T-helper 1 cell treated with Interleukin-12 subunit alpha and Interleukin-12 subunit beta and Interleukin-4 antibody, amounts not matched to agents 30 μg/mL and 1 μg/mL, for 36 hours (primary cell): ENCODE data around the gene TMEM235.
"Not testable (repeated sequence)": the region's sequence is repeated elsewhere in the genome, so short reads cannot be mapped to it uniquely, and the experiment has no call there.

Experiments used
- H3K27ac Mint-ChIP-seq: one replicate; pipeline ENCODE4 v1.8.0; 2021; ENCODE audit warnings: mild to moderate bottlenecking, mixed read lengths
- H3K27me3 Mint-ChIP-seq: one replicate; pipeline ENCODE4 v1.8.0; 2021; ENCODE audit warnings: low read depth, mixed read lengths
- H3K36me3 Mint-ChIP-seq: one replicate; pipeline ENCODE4 v1.8.0; 2021; ENCODE audit warnings: low read depth, mixed read lengths
- H3K4me1 Mint-ChIP-seq: one replicate; pipeline ENCODE4 v1.8.0; 2021; ENCODE audit warnings: low read depth, mixed read lengths
- H3K4me3 Mint-ChIP-seq: one replicate; pipeline ENCODE4 v1.8.0; 2021; ENCODE audit warnings: mild to moderate bottlenecking, moderate library complexity, mixed read lengths
- H3K9me3 Mint-ChIP-seq: one replicate; pipeline ENCODE4 v1.8.0; 2021; ENCODE audit warnings: mixed read lengths

The TMEM235 gene

GRCh38 chr17:78227455-78227916 lies 3.9 kb upstream of the TMEM235 start:
- Mint-ChIP-seq H3K9me3 (no peaks in the 10 kb centered on the region), H3K27ac (no peak overlapping the region), H3K36me3 (peaks cover 21% of the 10 kb centered on the region), H3K4me1 (peaks cover 6% of the 10 kb centered on the region), H3K4me3 (no peak overlapping the region), H3K27me3 (peaks cover 38% of the 10 kb centered on the region)

- Mint-ChIP-seq H3K36me3 (peaks cover 18% of the 10 kb centered on the region), H3K4me1 (peaks cover 10% of the 10 kb centered on the region), H3K27ac (no peak overlapping the region), H3K27me3 (peaks cover 44% of the 10 kb centered on the region), H3K9me3 (no peaks in the 10 kb centered on the region), H3K4me3 (no peak overlapping the region)
Measured at GRCh38 chr17:78228176-78228575, 3.3 kb upstream of the TMEM235 start.

- Mint-ChIP-seq H3K36me3 (peaks cover 3% of the 10 kb centered on the region), H3K9me3 (no peaks in the 10 kb centered on the region), H3K27me3 (peaks cover 50% of the 10 kb centered on the region), H3K4me3 (no peak overlapping the region), H3K4me1 (peaks cover 10% of the 10 kb centered on the region), H3K27ac (no peak overlapping the region)
Measured at GRCh38 chr17:78230252-78230962, 1.0 kb upstream of the TMEM235 start.

GRCh38 chr17:78231991-78232858 lies 794 bp downstream of the TMEM235 start:
- Mint-ChIP-seq H3K4me3 (no peak overlapping the region), H3K27ac (no peak overlapping the region), H3K9me3 (no peaks in the 10 kb centered on the region), H3K4me1 (peaks cover 4% of the 10 kb centered on the region), H3K27me3 (peaks cover 50% of the 10 kb centered on the region), H3K36me3 (no peaks in the 10 kb centered on the region)

GRCh38 chr17:78232859-78233173 lies 1.4 kb downstream of the TMEM235 start:
- H3K4me1 Mint-ChIP-seq, result peaks cover 4% of the 10 kb centered on the region
- H3K27ac Mint-ChIP-seq, result no peak overlapping the region
- no peaks in the 10 kb centered on the region for H3K36me3 Mint-ChIP-seq
- H3K4me3 Mint-ChIP-seq, result no peak overlapping the region
- peaks cover 45% of the 10 kb centered on the region for H3K27me3 Mint-ChIP-seq
- H3K9me3 Mint-ChIP-seq, result no peaks in the 10 kb centered on the region

GRCh38 chr17:78233678-78234077 lies 2.2 kb downstream of the TMEM235 start:
- no peak overlapping the region for H3K27ac Mint-ChIP-seq
- H3K4me3 Mint-ChIP-seq, result no peak overlapping the region
- no peaks in the 10 kb centered on the region for H3K9me3 Mint-ChIP-seq
- H3K27me3 Mint-ChIP-seq, result peaks cover 41% of the 10 kb centered on the region
- H3K4me1 Mint-ChIP-seq, result peaks cover 4% of the 10 kb centered on the region
- H3K36me3 Mint-ChIP-seq, result no peaks in the 10 kb centered on the region

- peaks cover 38% of the 10 kb centered on the region for H3K27me3 Mint-ChIP-seq
- H3K4me1 Mint-ChIP-seq, result peaks cover 4% of the 10 kb centered on the region
- H3K4me3 Mint-ChIP-seq, result no peak overlapping the region
- H3K36me3 Mint-ChIP-seq, result no peaks in the 10 kb centered on the region
- no peak overlapping the region for H3K27ac Mint-ChIP-seq
- no peaks in the 10 kb centered on the region for H3K9me3 Mint-ChIP-seq
Measured at GRCh38 chr17:78234261-78234865, 2.9 kb downstream of the TMEM235 start.

GRCh38 chr17:78235022-78235421 lies 3.6 kb downstream of the TMEM235 start:
- H3K9me3 Mint-ChIP-seq, H3K4me3 Mint-ChIP-seq, H3K36me3 Mint-ChIP-seq, H3K27ac Mint-ChIP-seq, H3K4me1 Mint-ChIP-seq: not testable (repeated sequence)
- H3K27me3 Mint-ChIP-seq, result peaks cover 35% of the 10 kb centered on the region

GRCh38 chr17:78235885-78236284 lies 4.5 kb downstream of the TMEM235 start:
- Mint-ChIP-seq H3K4me1 (peaks cover 4% of the 10 kb centered on the region), H3K27me3 (peaks cover 26% of the 10 kb centered on the region), H3K4me3 (no peak overlapping the region), H3K36me3 (no peaks in the 10 kb centered on the region), H3K27ac (no peak overlapping the region), H3K9me3 (no peaks in the 10 kb centered on the region)

- Mint-ChIP-seq H3K4me1 (peaks cover 4% of the 10 kb centered on the region), H3K9me3 (no peaks in the 10 kb centered on the region), H3K27me3 (peaks cover 20% of the 10 kb centered on the region), H3K27ac (no peak overlapping the region), H3K4me3 (no peak overlapping the region), H3K36me3 (no peaks in the 10 kb centered on the region)
Measured at GRCh38 chr17:78236362-78237127, 5.1 kb downstream of the TMEM235 start.

- H3K36me3 Mint-ChIP-seq, result no peaks in the 10 kb centered on the region
- no peak overlapping the region for H3K4me3 Mint-ChIP-seq
- H3K27ac Mint-ChIP-seq, result no peak overlapping the region
- peaks cover 4% of the 10 kb centered on the region for H3K4me1 Mint-ChIP-seq
- no peaks in the 10 kb centered on the region for H3K9me3 Mint-ChIP-seq
- peaks cover 12% of the 10 kb centered on the region for H3K27me3 Mint-ChIP-seq
Measured at GRCh38 chr17:78237401-78238012, 6.1 kb downstream of the TMEM235 start.

- Mint-ChIP-seq H3K36me3 (no peaks in the 10 kb centered on the region), H3K27ac (no peak overlapping the region), H3K9me3 (no peaks in the 10 kb centered on the region), H3K4me1 (no peaks in the 10 kb centered on the region), H3K27me3 (peaks cover 8% of the 10 kb centered on the region), H3K4me3 (no peak overlapping the region)
Measured at GRCh38 chr17:78238823-78239488, 7.5 kb downstream of the TMEM235 start.

GRCh38 chr17:78239489-78239931 lies 8.1 kb downstream of the TMEM235 start:
- Mint-ChIP-seq H3K27ac (no peak overlapping the region), H3K4me3 (no peak overlapping the region), H3K9me3 (no peaks in the 10 kb centered on the region)

More at GRCh38 chr17:78239489-78239931, 8.1 kb downstream of the TMEM235 start:
- Mint-ChIP-seq H3K27me3 (peaks cover 7% of the 10 kb centered on the region), H3K36me3 (no peaks in the 10 kb centered on the region), H3K4me1 (no peaks in the 10 kb centered on the region)
